Upper lobe of left lung (tissue), 6 donors: ENCODE data around the gene VAPA. TPM values are rescaled to one million over a fixed set of nuclear protein-coding genes. Genes with fewer than 3 reads are reported as not detected.
A peak's percentile ranks its signal among the peaks of the same experiment; 100 is the strongest.

ENCODE experiments used
- ATAC-seq, 2 donors: fragments of 200-7000 bp; cut with Tn5 transposase; one replicate each; pipeline ENCODE4 v1.9.1; 2022; ENCODE audit warnings: mild to moderate bottlenecking in 2 of 2, moderate library complexity in 2 of 2; ENCODE audit not compliant: low FRiP score in 2 of 2
- DNase-seq, 2 donors: peaks; one replicate each; pipeline ENCODE4 v3.0.0-alpha.2; 2019 to 2020
- H3K27ac ChIP-seq, 4 donors: fragments of 200-600 bp; sonication (generic); one replicate each; pipeline ENCODE4 v1.5.1; 2016 to 2019
- H3K27me3 ChIP-seq, 4 donors: fragments of 200-600 bp; sonication (generic); one replicate each; pipeline ENCODE4 v1.5.1; 2017 to 2019
- H3K36me3 ChIP-seq, 4 donors: fragments of 200-600 bp; sonication (generic); one replicate each; pipeline ENCODE4 v1.5.1; 2016 to 2019
- H3K4me1 ChIP-seq, 4 donors: fragments of 200-600 bp; sonication (generic); one replicate each; pipeline ENCODE4 v1.5.1; 2018 to 2019
- H3K4me3 ChIP-seq, 4 donors: fragments of 200-600 bp; sonication (generic); one replicate each; pipeline ENCODE4 v1.5.1; 2017 to 2019; ENCODE audit warnings: mild to moderate bottlenecking in 2 of 4, moderate library complexity in 1 of 4
- H3K9me3 ChIP-seq, 4 donors: fragments of 200-600 bp; sonication (generic); one replicate each; pipeline ENCODE4 v1.5.1; 2018 to 2019
- CTCF ChIP-seq, 6 experiments: fragments of 450-650 bp in 4 of 6; fragments of 200-600 bp in 2 of 6; sonication (generic) in 2 of 6; IDR thresholded peaks; one replicate each; pipeline ENCODE4 v1.5.1; 2016 to 2019; ENCODE audit warnings: antibody characterized with exemption in 6 of 6
- EP300 ChIP-seq, 4 donors: sonication (generic); formaldehyde crosslinking; IDR thresholded peaks; one replicate each; pipeline ENCODE4 v1.5.1; 2017; ENCODE audit warnings: antibody characterized with exemption in 4 of 4, control low read depth in 2 of 4
- POLR2A ChIP-seq, 4 donors: fragments of 450-650 bp; IDR thresholded peaks; one replicate each; pipeline ENCODE4 v1.5.1; 2016 to 2017; ENCODE audit warnings: antibody characterized with exemption in 4 of 4, mild to moderate bottlenecking in 2 of 4
- POLR2AphosphoS5 ChIP-seq, 2 donors: sonication (generic); formaldehyde crosslinking; IDR thresholded peaks; one replicate each; pipeline ENCODE4 v1.5.1; 2017; ENCODE audit warnings: antibody characterized with exemption in 2 of 2
- WGBS, 2 donors: methylation state at CpG; one replicate each; pipeline ENCODE4 v1.1.5; 2017 to 2018; 5-methylcytosine and 5-hydroxymethylcytosine counted together
- total RNA-seq, 6 donors: library from RNA; depleted of rRNA in 4 of 6; stranded (reverse); fragments of >200 nt in 4 of 6; gene quantifications; one replicate each; pipeline versions ENCODE4 v1.1.0 to v1.2.1, GENCODE V29; 2016 to 2021
- donor health status: DM: no; HTN: no; CAD: no; lungs with moderate emphysema.
- donor health status: DM: no; HTN: yes; CAD: no; lungs with severe emphysema.

Gene VAPA
- total RNA-seq, 6 donors from 2014 or later, result 233 to 566 (median 285) TPM

- H3K27me3 ChIP-seq, result no peaks in the 10 kb centered on the region
- no peak for TF ChIP-seq EP300 (IDR thresholded peaks at IDR 0.05)
- no peak for TF ChIP-seq POLR2AphosphoS5 (IDR thresholded peaks at IDR 0.05)
- no peak for TF ChIP-seq POLR2A (IDR thresholded peaks at IDR 0.05)
- DNase-seq (no peak), ATAC-seq (no peak)
- H3K9me3 ChIP-seq, result no peaks in the 10 kb centered on the region
- WGBS, 2 donors, result 58 to 79% methylated on average over 1 of the region's 1 CpG
- H3K4me3 ChIP-seq, result no peak overlapping the region
- H3K4me1 ChIP-seq, result peaks cover 71 to 93% (median 80%) of the 10 kb centered on the region in 4 donors
- H3K36me3 ChIP-seq, result no peaks in the 10 kb centered on the region
- H3K27ac ChIP-seq, result peak overlapping the region in 1 of 4 donors; percentile 5
Measured at GRCh38 chr18:9925369-9925768, 11.6 kb downstream of the VAPA start.

DNA sequence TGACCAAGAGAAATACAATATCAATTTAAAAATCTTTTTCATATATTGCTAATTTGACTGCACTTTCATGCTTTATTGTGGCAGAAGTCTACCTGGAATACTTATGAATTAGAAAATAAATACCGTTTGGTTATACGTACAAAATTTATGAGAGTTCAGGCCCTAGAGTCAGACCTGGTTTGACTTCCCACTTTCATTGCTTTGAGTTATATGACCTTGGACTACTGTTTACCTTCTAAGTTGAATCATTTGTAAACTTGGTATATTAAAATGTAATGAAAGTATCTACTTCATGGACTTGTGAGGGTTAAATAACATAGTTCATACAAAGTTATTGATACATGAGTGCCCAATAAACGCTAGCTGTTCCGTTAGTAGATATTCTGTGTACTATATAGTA lies 12.0 kb downstream of the VAPA start:
- H3K36me3 ChIP-seq, result no peaks in the 10 kb centered on the region
- 81% methylated on average over 4 of the region's 4 CpGs for WGBS, 2 donors
- H3K27me3 ChIP-seq, result no peaks in the 10 kb centered on the region
- H3K4me1 ChIP-seq, result peaks cover 70 to 88% (median 77%) of the 10 kb centered on the region in 4 donors
- H3K4me3 ChIP-seq, result no peak overlapping the region
- TF ChIP-seq CTCF (IDR thresholded peaks at IDR 0.05), result no peak
- DNase-seq, result no peak
- peak overlapping the region in 2 of 4 donors; percentile 5 to 8 for H3K27ac ChIP-seq
- no peaks in the 10 kb centered on the region for H3K9me3 ChIP-seq
- ATAC-seq, result no peak

GRCh38 chr18:9926223-9926894 lies 12.5 kb downstream of the VAPA start:
- ATAC-seq, result no peak
- WGBS, 2 donors, result 76 to 85% methylated on average over 2 of the region's 2 CpGs
- DNase-seq, result no peak
- H3K27me3 ChIP-seq, result no peaks in the 10 kb centered on the region
- TF ChIP-seq EP300 (IDR thresholded peaks at IDR 0.05) (no peak), POLR2A (IDR thresholded peaks at IDR 0.05) (no peak), POLR2AphosphoS5 (IDR thresholded peaks at IDR 0.05) (no peak), CTCF (IDR thresholded peaks at IDR 0.05) (no peak)
- H3K4me3 ChIP-seq, result no peak overlapping the region
- H3K36me3 ChIP-seq, result no peaks in the 10 kb centered on the region
- peak overlapping the region in 2 of 4 donors; percentile 5 to 8 for H3K27ac ChIP-seq
- peaks cover 66 to 86% (median 73%) of the 10 kb centered on the region in 4 donors for H3K4me1 ChIP-seq
- H3K9me3 ChIP-seq, result no peaks in the 10 kb centered on the region

DNA sequence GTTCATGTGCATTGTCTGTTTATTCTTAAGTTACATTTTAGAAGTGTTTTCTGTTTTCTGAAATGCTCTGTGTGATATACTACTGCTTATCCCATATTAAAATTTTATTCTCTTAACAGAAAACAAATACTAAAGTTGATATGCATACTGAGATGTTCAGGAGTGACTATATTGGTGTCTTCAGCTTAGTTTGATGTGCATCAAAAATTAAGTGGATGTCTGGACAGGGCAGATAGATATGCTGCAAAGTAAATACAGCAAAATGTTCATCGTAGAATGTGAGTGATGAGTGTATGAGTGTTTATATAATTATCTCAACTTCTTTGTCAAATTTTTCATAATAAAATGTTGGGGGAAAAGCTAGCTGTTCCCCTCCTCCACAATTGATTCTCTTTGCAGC lies 13.2 kb downstream of the VAPA start:
- no peak overlapping the region for H3K4me3 ChIP-seq
- ATAC-seq (no peak), DNase-seq (no peak)
- H3K9me3 ChIP-seq, result no peaks in the 10 kb centered on the region
- H3K27ac ChIP-seq, result no peak overlapping the region
- H3K4me1 ChIP-seq, result peaks cover 63 to 86% (median 73%) of the 10 kb centered on the region in 4 donors
- H3K27me3 ChIP-seq, result no peaks in the 10 kb centered on the region
- H3K36me3 ChIP-seq, result peaks cover 0 to 2% (median 0%) of the 10 kb centered on the region in 4 donors
- WGBS, 2 donors, result 33 to 38% methylated on average over 1 of the region's 1 CpG
- no peak for TF ChIP-seq POLR2A (IDR thresholded peaks at IDR 0.05)
- no peak for TF ChIP-seq POLR2AphosphoS5 (IDR thresholded peaks at IDR 0.05)
- no peak for TF ChIP-seq EP300 (IDR thresholded peaks at IDR 0.05)
- no peak for TF ChIP-seq CTCF (IDR thresholded peaks at IDR 0.05)

GRCh38 chr18:9927392-9928063 lies 13.7 kb downstream of the VAPA start:
- no peak overlapping the region for H3K27ac ChIP-seq
- H3K36me3 ChIP-seq, result peaks cover 0 to 6% (median 0%) of the 10 kb centered on the region in 4 donors
- H3K9me3 ChIP-seq, result no peaks in the 10 kb centered on the region
- ATAC-seq (no peak), DNase-seq (no peak)
- H3K27me3 ChIP-seq, result no peaks in the 10 kb centered on the region
- TF ChIP-seq POLR2AphosphoS5 (IDR thresholded peaks at IDR 0.05) (no peak), CTCF (IDR thresholded peaks at IDR 0.05) (no peak), POLR2A (IDR thresholded peaks at IDR 0.05) (no peak), EP300 (IDR thresholded peaks at IDR 0.05) (no peak)
- WGBS, 2 donors, result 61 to 70% methylated on average over 2 of the region's 2 CpGs
- H3K4me3 ChIP-seq, result no peak overlapping the region
- H3K4me1 ChIP-seq, result peaks cover 67 to 86% (median 75%) of the 10 kb centered on the region in 4 donors
